Common myeloid progenitor, CD34-positive (primary cell): ENCODE measurements around the gene SNPH.
"Not testable (repeated sequence)": the region's sequence is repeated elsewhere in the genome, so short reads cannot be mapped to it uniquely, and the experiment has no call there.

Experiments used
- CTCF ChIA-PET: fragments of 350-600 bp; sonication (Branson Sonifier 250); formaldehyde crosslinking; loops from one replicate; lab custom pipeline; 2021; ENCODE audit warnings: antibody characterized with exemption; lab: Charles Lee
- POLR2A ChIA-PET: fragments of 350-600 bp; sonication (Branson Sonifier 250); formaldehyde crosslinking; loops from one replicate; lab custom pipeline; 2021; ENCODE audit warnings: antibody characterized with exemption; lab: Charles Lee
- DNase-seq, 3 donors: peaks; one replicate each; pipeline versions ENCODE4 v3.0.0 to v3.0.0-alpha.2; 2013
- H3K27ac ChIP-seq, 2 experiments: 1 replicate in 1 of 2; 2 replicates in 1 of 2; pipeline ENCODE4 v1.7.0; 2013; ENCODE audit warnings: inconsistent platforms in 2 of 2, low read length in 2 of 2, mild to moderate bottlenecking in 2 of 2, low read depth in 1 of 2, moderate library complexity in 1 of 2; ENCODE audit not compliant: severe bottlenecking in 2 of 2, insufficient read depth in 1 of 2, poor library complexity in 1 of 2
- H3K27me3 ChIP-seq, 5 experiments: replicated peaks in 2 of 5; 1 replicate in 3 of 5; 2 replicates in 2 of 5; pipeline versions ENCODE4 v1.6.1 to v1.7.0; 2013; ENCODE audit warnings: low read length in 4 of 5, mild to moderate bottlenecking in 2 of 5, moderate library complexity in 2 of 5, inconsistent platforms in 1 of 5; ENCODE audit not compliant: insufficient read depth in 5 of 5, control insufficient read depth in 4 of 5
- H3K36me3 ChIP-seq, 4 experiments: 1 replicate in 2 of 4; 2 replicates in 2 of 4; pipeline versions ENCODE4 v1.6.1 to v1.7.0; 2013; ENCODE audit warnings: low read length in 3 of 4, control low read depth in 1 of 4, mild to moderate bottlenecking in 1 of 4; ENCODE audit not compliant: control insufficient read depth in 4 of 4, insufficient read depth in 4 of 4
- H3K4me1 ChIP-seq, 4 experiments: 1 replicate in 3 of 4; 2 replicates in 1 of 4; pipeline versions ENCODE4 v1.6.1 to v1.7.1; 2013; ENCODE audit warnings: low read length in 3 of 4, mild to moderate bottlenecking in 3 of 4, control low read depth in 1 of 4, inconsistent platforms in 1 of 4, moderate library complexity in 1 of 4; ENCODE audit not compliant: control insufficient read depth in 4 of 4, insufficient read depth in 4 of 4; ENCODE audit errors: control extremely low read depth in 1 of 4
- H3K4me3 ChIP-seq, 7 experiments: 1 replicate in 4 of 7; 2 replicates in 3 of 7; pipeline versions ENCODE4 v1.5.1 to v1.7.0; 2013; ENCODE audit warnings: mild to moderate bottlenecking in 7 of 7, low read length in 6 of 7, moderate library complexity in 6 of 7, inconsistent platforms in 2 of 7, low read depth in 2 of 7, control low read depth in 1 of 7; ENCODE audit not compliant: insufficient read depth in 4 of 7, control insufficient read depth in 1 of 7; ENCODE audit errors: extremely low read depth in 1 of 7
- H3K9me3 ChIP-seq, 5 experiments: 1 replicate in 4 of 5; 2 replicates in 1 of 5; pipeline versions ENCODE4 v1.6.1 to v1.7.1; 2013; ENCODE audit warnings: low read length in 4 of 5, mild to moderate bottlenecking in 2 of 5, inconsistent platforms in 1 of 5, low read depth in 1 of 5, moderate library complexity in 1 of 5; ENCODE audit not compliant: control insufficient read depth in 4 of 5, insufficient read depth in 2 of 5; ENCODE audit errors: control extremely low read depth in 1 of 5
- WGBS: methylation state at CpG from one replicate; pipeline ENCODE4 v1.1.5; 2013; ENCODE audit not compliant: insufficient coverage; 5-methylcytosine and 5-hydroxymethylcytosine counted together

Gene SNPH

DNA sequence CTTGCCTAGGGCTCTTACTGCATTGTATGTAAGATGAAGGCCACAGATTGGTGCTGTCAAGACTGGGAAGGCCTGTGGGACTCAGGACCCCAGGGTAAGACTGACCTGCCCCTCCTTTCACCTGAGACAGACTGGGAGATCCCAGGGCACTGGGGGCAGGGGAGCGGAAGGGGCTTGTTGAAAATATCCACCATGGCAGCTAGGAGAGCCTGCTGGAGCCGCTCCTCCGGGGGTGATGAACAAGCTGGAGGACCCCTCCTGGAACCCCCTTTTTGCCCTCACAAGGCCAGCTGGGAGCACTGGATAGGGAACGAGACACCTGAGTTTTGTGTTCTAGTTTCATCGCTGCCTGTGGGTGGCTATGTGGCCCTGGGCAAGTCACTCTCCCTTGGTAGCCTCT lies 72.0 kb downstream of the SNPH start:
- H3K9me3 ChIP-seq, result no peaks in the 10 kb centered on the region
- no peak overlapping the region for H3K4me3 ChIP-seq
- ChIA-PET CTCF (interaction anchor here (1.4 kb wide), 1 partner anchor 11 kb away, joined by 4 read pairs; no protein-coding TSS in a partner anchor), POLR2A (no interaction called here)
- peaks cover 2 to 16% (median 11%) of the 10 kb centered on the region in 4 experiments for H3K36me3 ChIP-seq
- WGBS, result 95% methylated on average over 4 of the region's 5 CpGs
- H3K27me3 ChIP-seq, result no peaks in the 10 kb centered on the region
- DNase-seq, result no peak
- peaks cover 0 to 12% (median 10%) of the 10 kb centered on the region in 4 experiments for H3K4me1 ChIP-seq
- H3K27ac ChIP-seq, result no peak overlapping the region

GRCh38 chr20:1338801-1339200 lies 72.7 kb downstream of the SNPH start:
- H3K9me3 ChIP-seq, result no peaks in the 10 kb centered on the region
- peaks cover 0 to 12% (median 10%) of the 10 kb centered on the region in 4 experiments for H3K4me1 ChIP-seq
- H3K4me3 ChIP-seq, result no peak overlapping the region
- H3K27me3 ChIP-seq, result no peaks in the 10 kb centered on the region
- DNase-seq, result no peak
- peaks cover 0 to 9% (median 5%) of the 10 kb centered on the region in 4 experiments for H3K36me3 ChIP-seq
- no peak overlapping the region for H3K27ac ChIP-seq
- POLR2A ChIA-PET, result no interaction called here
- CTCF ChIA-PET, result interaction anchor here (0.7 to 1.0 kb wide), 2 partner anchors 97 to 1032 kb away, joined by 3 to 4 read pairs; no protein-coding TSS in a partner anchor
- 100% methylated on average over 3 of the region's 4 CpGs for WGBS

GRCh38 chr20:1341561-1342265 lies 75.6 kb downstream of the SNPH start:
- no peak for DNase-seq
- POLR2A ChIA-PET, result no interaction called here
- WGBS, result 79% methylated on average over 3 of the region's 5 CpGs

DNA sequence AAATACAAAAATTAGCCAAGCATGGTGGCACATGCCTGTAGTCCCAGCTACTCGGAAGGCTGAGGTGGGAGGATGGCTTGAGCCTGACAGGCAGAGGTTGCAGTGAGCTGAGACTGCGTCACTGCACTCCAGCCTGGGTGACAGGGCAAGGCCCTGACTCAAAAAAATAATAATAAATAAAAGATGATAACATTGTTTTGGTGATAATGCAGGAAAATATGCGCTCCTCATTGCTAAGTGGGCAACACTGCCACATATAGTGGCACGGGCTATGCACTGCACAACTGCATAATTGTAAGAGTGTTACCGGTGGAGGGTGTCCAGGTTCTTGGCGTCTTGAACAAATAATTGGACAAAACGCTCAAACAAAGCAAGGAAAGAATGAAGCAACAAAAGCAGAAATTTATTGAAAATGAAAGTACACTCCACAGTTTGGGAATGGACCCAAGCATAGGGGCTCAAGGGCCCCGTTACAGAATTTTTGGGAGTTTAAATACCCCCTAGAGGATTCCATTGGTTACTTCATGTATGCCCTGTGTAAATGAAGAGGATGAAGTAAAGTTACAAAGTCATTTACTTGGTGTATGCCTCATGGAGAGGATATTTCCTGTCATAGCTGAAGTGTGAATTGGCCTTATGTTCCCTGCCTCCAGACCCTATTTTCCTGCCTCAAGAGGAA lies 77.5 kb downstream of the SNPH start:
- H3K4me3 ChIP-seq, H3K36me3 ChIP-seq, H3K27ac ChIP-seq, POLR2A ChIA-PET, H3K27me3 ChIP-seq, CTCF ChIA-PET, DNase-seq: not testable (repeated sequence)
- Histone ChIP-seq H3K9me3 (peaks cover 0 to 13% (median 4%) of the 10 kb centered on the region in 5 experiments), H3K4me1 (peaks cover 0 to 13% (median 0%) of the 10 kb centered on the region in 4 experiments)
- WGBS, result 96% methylated on average over 6 of the region's 8 CpGs

More at GRCh38 chr20:1341561-1342265, 75.6 kb downstream of the SNPH start:
- CTCF ChIA-PET, result interaction anchor here (0.7 to 1.2 kb wide), 2 partner anchors 13 to 27 kb away, joined by 3 read pairs; no protein-coding TSS in a partner anchor
- no peak overlapping the region for H3K4me3 ChIP-seq
- peaks cover 0 to 3% (median under 1%) of the 10 kb centered on the region in 4 experiments for H3K36me3 ChIP-seq
- no peak overlapping the region for H3K27ac ChIP-seq
- peaks cover 0 to 2% (median 0%) of the 10 kb centered on the region in 5 experiments for H3K9me3 ChIP-seq
- peaks cover 0 to 15% (median 5%) of the 10 kb centered on the region in 4 experiments for H3K4me1 ChIP-seq
- no peaks in the 10 kb centered on the region for H3K27me3 ChIP-seq

DNA sequence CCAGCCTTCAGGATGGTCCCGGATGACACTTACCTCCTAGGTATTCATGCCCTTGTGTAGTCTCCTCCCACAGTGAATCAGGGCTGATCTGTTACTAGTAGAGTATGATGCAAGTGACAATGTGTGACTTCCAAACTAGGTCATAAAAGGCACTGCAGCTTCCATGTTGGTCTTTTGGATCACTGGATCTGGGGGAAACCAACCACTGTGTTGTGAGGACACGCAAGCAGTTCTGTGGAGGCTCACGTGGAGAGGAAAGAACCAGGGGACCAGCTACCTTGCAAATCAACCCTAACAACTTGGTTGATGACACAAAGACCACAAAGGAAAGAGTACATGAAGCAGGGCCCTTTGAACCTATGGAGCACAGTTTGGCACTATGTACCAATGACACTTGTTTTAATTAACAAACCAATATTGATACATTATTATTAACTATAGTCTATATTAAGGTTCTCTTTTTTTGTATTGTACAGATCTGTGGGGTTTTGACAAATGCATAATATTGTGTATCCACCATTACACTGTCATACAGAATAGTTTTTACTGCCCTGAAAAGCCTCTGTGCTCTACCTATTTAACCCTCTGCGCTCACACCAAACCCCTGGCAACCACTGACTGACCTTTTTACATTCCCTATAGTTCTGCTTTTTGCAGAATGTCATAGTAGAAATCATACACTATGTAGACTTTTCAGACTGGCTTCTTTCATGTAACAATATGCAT lies 79.1 kb downstream of the SNPH start:
- 85% methylated on average over 2 of the region's 4 CpGs for WGBS
- Histone ChIP-seq H3K9me3 (peaks cover 0 to 18% (median 4%) of the 10 kb centered on the region in 5 experiments), H3K27me3 (no peaks in the 10 kb centered on the region), H3K27ac (no peak overlapping the region), H3K36me3 (peaks cover 0 to 3% (median 3%) of the 10 kb centered on the region in 4 experiments), H3K4me1 (peaks cover 0 to 13% (median 0%) of the 10 kb centered on the region in 4 experiments), H3K4me3 (no peak overlapping the region)
- POLR2A ChIA-PET, result no interaction called here
- CTCF ChIA-PET, result interaction anchor here (1.2 kb wide), 1 partner anchor 22 kb away, joined by 3 read pairs; no protein-coding TSS in a partner anchor
- no peak for DNase-seq

DNA sequence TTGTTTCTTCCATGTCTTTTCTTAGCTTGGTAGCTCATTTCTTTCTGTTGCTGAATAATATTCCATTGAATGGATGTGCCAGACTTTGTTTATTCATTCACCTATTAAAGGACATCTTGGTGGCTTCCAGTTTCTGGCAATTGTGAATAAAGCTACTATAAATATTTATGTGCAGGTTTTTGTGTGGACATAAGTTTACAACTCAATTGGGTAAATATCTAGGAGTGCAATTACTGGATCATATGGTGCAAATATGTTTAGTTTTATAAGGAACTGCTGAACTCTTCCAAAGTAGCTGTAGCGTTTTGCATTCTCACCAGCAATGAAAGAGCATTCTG lies 79.6 kb downstream of the SNPH start:
- DNase-seq, result no peak
- 100% methylated on average over 1 of the region's 1 CpG for WGBS
- Histone ChIP-seq H3K27ac (no peak overlapping the region), H3K27me3 (no peaks in the 10 kb centered on the region), H3K4me3 (no peak overlapping the region), H3K4me1 (peaks cover 0 to 13% (median 0%) of the 10 kb centered on the region in 4 experiments), H3K36me3 (peaks cover 2 to 6% (median 3%) of the 10 kb centered on the region in 4 experiments), H3K9me3 (peaks cover 0 to 18% (median 4%) of the 10 kb centered on the region in 5 experiments)
- CTCF ChIA-PET, result interaction anchor here (1.2 kb wide), 1 partner anchor 23 kb away, joined by 3 read pairs; no protein-coding TSS in a partner anchor
- POLR2A ChIA-PET, result no interaction called here
